HG03442 (cell line): ENCODE measurements around the gene CPEB4.

Experiments used
- ATAC-seq: cut with Tn5 transposase; IDR thresholded peaks from one replicate; pipeline ENCODE4 v1.9.1; 2021; ENCODE audit warnings: mild to moderate bottlenecking, moderate library complexity; ENCODE audit not compliant: unreplicated experiment

Gene CPEB4

DNA sequence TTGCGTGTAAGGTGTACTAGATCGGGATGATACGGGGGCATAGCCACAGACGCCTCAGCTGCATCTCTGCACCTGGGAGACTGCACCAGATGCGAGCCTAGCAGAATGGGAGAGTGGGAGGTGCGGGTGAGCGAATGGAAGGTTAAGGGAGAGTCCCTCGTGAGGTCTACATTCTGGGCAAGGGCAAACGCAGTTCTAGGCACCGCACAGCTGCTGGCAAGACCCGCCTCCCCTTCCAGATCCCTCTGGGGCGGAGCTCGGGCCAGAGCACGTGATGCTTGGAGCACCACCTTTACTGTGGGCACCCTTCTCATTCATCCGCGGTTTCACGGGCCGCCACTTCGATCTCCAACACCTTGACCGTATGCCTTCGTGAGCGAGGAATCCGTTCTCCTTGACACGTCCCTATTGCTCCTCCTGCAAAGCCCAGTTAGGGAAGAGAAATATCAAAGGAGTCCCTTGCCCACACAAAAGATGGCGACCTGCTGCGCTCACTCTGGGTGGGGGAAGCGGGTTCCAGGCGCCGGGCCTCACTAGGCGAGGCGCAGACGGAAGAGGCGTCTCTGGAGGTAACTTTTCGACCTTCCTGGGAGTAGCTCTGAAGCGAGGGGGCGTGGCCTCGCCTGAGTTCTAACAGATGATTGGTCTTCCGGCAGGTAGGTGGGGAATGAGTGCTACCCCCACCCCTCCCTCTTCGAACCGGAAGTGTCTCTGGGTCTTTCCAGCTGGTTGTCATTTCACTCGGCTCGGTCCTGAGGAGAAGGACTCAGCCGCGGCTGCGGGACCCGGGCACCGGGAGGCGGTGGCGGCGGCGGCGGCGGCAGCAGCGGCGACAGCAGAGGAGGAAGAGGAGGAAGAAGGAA is at the start of gene CPEB4:
TSS of gene CPEB4 (plus strand) at position 740 of the 863 bp plus-strand sequence. CDS start 1,385 bp downstream, outside the sequence.
- peak; percentile 90 for ATAC-seq

GRCh38 chr5:173839117-173839713 is 48.9 kb upstream of the CPEB4 start:
- ATAC-seq: no peak

DNA sequence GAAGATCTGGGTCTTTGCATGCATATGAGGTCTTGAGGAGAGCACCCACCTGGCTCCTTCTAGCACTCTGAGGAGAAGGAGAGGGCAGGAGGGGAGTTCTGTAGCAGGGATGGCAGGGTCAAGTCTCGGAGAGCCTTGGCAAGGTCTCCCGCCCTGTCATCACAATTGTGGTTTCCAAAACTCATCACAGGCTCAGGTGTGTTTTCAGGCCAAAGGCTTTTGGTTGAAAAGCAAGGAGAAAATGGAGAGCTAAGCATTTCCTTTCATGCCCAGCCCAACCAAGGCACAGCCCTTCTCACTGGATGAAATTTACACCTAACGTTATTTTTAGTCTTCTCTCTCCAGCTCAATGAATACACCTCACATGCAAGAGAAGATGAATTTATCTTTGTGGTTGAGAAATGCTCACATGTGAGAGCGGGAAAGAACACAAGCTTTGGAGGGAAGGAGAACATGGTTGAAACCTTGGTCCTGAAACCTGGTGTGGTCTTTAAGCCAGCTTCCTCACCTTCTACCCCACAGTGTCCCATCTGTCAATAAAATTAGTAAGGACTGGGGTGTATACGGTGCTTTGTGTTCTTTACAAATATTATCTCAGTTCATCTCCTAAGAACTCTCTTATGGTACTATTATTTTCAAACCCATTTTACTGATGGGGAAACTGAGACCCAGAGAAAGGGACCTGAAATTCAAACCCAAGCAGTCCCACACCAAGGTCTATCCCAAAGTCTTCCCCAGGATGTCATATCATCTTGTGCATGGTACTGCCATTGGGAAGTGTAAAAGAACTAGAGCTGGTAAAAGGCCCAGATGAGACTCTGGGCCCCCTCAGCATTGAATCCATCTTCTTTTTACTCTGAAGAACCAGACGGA is 47.8 kb upstream of the CPEB4 start:
- ATAC-seq: no peak

- ATAC-seq: no peak
Observed at GRCh38 chr5:173841710-173842109, 46.4 kb upstream of the CPEB4 start.

- ATAC-seq: no peak
Observed at GRCh38 chr5:173843794-173844193, 44.4 kb upstream of the CPEB4 start.

DNA sequence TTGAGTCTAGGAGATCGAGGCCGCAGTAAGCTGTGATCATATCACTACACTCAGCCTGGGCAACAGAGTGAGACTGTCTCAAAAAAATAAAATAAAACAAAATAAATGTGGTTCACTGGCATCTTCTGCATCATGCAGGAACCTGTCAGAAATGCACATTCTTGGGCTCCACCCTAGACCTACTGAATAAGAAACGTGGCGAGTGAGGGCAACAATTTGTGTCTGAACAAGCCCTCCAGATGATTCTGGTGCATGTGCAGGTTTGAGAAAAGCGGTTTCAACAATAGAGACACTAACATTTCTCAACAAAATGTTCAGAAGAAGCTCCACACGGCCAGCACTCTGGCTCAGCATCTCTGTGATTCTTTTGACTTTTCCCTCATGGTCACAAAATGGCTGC is 42.8 kb upstream of the CPEB4 start:
- ATAC-seq: no peak

DNA sequence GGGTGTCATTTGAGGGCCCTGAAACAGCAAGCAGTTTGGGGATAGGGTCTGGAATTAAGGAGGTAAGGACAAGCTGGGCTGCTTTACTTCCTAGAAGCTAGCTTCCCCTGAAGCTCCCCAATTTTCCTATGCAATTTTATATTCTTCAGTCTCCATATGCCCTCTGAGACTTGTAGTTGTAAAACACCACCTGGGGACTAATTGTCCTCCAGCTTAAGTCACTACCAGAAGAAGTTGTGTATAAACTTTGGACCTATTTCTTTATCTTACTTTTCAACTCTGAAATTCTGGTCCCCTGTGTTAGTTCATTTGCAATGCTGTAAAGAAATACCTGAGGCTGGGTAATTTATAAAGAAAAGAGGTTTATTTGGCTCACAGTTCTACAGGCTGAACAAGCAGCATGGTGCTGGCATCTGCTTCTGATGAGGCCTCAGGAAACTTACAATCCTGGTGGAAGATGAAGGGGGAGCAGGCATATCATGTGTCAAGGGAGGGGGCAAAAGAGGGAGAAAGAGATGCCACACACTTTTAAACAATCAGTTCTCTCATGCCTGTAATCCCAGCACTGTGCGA is 41.1 kb upstream of the CPEB4 start:
- no peak for ATAC-seq

GRCh38 chr5:173848986-173849596 is 39.1 kb upstream of the CPEB4 start:
- no peak for ATAC-seq

DNA sequence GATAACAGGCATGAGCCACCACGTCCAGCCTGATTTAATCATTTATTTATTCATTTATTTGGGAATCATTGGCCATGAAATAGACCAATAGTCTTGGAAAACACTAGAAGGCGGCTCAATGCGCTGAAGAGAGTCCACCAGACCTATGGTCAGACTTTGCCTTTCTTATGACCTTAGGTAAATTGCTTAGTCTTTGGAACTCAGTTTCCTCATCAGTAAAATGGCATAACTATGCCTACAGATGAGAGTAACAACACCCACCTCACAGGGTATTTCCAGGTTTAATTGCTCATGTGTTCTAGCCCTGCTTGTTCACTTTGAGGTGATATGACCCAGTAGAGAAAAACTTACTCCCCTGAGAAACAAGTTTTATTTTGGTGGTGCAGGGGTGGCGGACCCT is 38.2 kb upstream of the CPEB4 start:
- no peak for ATAC-seq

GRCh38 chr5:173850659-173851058 is 37.5 kb upstream of the CPEB4 start:
- ATAC-seq: no peak

DNA sequence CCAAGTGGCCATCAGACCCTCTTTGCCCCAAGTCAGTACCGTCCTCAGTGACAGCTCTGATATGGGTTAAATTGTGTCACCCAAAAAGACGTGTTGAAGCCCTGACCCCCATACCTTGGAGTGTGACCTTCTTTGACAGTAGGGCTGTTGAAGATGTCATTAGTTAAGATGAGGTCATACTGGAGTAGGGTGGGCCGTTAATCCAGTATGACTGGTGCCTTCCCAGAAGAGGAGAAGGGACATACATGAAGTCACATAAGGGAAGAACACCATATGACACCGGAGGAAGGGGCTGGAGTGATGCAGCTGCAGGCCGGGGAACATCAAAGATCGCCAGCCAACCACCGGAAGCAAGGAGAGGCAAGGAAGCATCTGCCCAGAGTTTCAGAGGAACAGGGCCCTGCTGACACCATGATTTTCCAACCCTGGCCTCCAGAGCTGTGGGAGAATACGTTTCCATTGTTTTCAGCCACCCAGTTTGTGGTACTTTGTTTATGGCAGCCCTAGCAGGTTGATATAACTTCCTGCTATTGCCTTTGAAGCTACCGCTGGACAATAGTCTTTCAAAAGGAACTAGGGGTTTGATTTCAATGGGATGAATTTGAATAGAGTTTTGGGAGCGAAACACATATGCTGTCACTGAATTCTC is 36.4 kb upstream of the CPEB4 start:
- no peak for ATAC-seq

DNA sequence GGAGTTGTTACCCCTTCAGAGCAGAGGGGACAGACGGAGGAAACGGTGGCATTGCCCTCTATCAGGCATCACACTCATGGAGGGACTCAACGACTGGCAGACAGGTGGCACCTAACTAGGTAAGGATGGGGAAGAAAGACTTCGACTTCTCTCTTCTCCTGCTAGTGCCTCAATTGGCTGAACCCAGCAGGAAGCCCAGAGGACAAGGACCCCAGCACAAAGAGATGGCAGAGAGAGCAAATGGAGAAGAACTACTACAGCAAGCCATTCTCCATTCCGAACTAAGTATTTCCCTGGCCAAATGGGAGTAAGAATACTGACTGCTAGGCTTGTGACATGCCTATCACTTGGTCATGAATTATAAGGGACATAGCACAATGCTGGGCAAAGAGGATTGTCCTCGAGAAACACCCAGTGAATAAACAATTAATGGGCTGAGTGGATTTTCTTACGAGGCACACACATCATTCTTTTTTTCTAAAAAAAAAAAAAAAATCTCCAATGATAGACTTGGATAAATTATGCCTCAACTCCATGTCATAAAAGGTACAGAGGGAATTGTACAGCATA is 35.3 kb upstream of the CPEB4 start:
- no peak for ATAC-seq

- no peak for ATAC-seq
Observed at GRCh38 chr5:173853370-173854131, 34.6 kb upstream of the CPEB4 start.

DNA sequence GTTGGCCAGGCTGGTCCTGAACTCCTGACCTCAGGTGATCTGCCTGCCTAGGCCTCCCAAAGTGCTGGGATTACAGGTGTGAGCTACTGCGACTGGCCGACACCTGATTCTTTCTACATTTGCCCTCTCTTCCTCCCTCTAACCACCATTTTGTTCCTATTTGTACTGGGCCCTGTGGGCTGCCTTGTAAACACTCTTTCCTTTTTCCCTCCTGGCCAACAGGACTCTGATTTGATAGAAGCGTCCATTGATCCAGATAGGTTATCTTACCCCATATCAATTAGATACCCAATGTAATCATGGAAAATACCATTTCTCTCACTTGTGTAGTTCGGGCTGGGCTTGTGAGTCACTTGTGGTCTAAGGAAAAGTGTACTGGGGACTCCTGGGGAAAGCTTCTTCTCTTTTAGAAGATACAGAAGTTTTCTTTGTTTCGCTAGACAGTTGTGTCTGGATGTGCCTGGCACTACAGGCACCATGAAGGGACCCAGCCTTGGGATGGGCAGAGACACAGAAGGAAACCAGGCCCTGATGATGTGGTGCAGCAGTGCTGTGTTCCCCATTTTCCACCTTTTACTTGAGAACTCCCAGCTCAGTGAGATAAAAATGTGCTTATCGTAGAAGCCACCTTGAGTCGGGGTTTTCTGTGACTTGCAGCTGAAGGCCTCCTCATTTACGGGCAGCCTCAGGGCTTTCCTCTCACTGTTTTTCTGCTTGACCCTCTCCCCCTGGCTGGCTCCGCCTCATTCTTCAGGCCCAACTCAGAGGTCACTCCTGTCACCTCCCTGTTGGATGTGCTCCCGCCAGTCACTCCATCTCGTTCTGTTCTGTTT is 32.8 kb upstream of the CPEB4 start:
- no peak for ATAC-seq

GRCh38 chr5:173855995-173856656 is 32.0 kb upstream of the CPEB4 start:
- ATAC-seq: no peak

- no peak for ATAC-seq
Observed at GRCh38 chr5:173857234-173857633, 30.9 kb upstream of the CPEB4 start.

DNA sequence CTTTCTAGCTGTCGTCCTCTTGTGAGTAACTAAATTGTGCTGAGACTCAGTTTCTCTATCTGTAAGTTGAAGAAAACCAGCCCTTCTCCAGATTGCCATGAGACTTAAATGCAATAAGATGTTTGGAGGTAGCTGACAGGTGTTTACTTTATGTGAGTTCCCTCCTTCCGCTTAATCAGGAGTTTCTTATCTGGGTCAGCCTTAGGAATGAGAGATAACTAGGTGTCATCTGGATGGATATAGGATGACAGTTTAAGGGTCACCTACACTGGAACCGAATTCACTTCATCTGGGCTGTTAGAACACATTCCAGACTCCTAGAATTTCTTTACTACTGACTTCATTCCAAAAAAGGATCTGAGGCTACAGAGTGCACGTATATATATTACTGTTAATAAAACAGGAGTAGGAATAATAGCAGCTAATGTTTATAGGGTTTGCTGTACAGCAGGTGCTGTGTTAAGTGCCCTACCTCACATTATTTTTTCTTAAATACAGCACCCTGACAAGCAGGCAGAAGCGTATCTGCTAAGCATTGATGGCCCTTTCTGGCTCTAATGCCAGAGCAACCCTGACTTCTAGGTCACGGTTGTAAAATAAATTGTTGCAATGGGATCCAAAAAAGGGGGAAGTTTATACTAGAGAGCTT is 30.0 kb upstream of the CPEB4 start:
- no peak for ATAC-seq
